HEK293T (cell line): ENCODE results near the gene KCNE4.
"Not testable (repeated sequence)": the region's sequence is repeated elsewhere in the genome, so short reads cannot be mapped to it uniquely, and the experiment has no call there.

Source experiments
- ARNT ChIP-seq: fragments of 450-650 bp; IDR thresholded peaks from 2 replicates; pipeline ENCODE4 v1.6.1; 2017; ENCODE audit warnings: mild to moderate bottlenecking
- BHLHE40 ChIP-seq: fragments of 450-650 bp; IDR thresholded peaks from 2 replicates; pipeline ENCODE4 v1.6.1; 2016; ENCODE audit warnings: mild to moderate bottlenecking, moderate library complexity, borderline replicate concordance
- ELF4 ChIP-seq: fragments of 450-650 bp; IDR thresholded peaks from 2 replicates; pipeline ENCODE4 v1.6.1; 2017; ENCODE audit warnings: antibody characterized with exemption
- FOXA1 ChIP-seq: fragments of 450-650 bp; IDR thresholded peaks from 2 replicates; pipeline ENCODE4 v1.6.1; 2016; ENCODE audit warnings: mild to moderate bottlenecking
- FOXK2 ChIP-seq: fragments of 450-650 bp; IDR thresholded peaks from 2 replicates; pipeline ENCODE4 v1.6.1; 2016; ENCODE audit warnings: mild to moderate bottlenecking
- FOXM1 ChIP-seq: fragments of 450-650 bp; IDR thresholded peaks from 2 replicates; pipeline ENCODE4 v1.6.1; 2017; ENCODE audit warnings: mild to moderate bottlenecking, borderline replicate concordance
- HDGF ChIP-seq: fragments of 450-650 bp; IDR thresholded peaks from 2 replicates; pipeline ENCODE4 v1.6.1; 2017; ENCODE audit warnings: antibody characterized with exemption, borderline replicate concordance
- LEF1 ChIP-seq: fragments of 450-650 bp; IDR thresholded peaks from 2 replicates; pipeline ENCODE4 v1.6.1; 2017; ENCODE audit warnings: mild to moderate bottlenecking, borderline replicate concordance
- NFRKB ChIP-seq: fragments of 450-650 bp; IDR thresholded peaks from 2 replicates; pipeline ENCODE4 v1.6.1; 2016; ENCODE audit warnings: mild to moderate bottlenecking, moderate library complexity
- SP1 ChIP-seq: fragments of 450-650 bp; IDR thresholded peaks from 2 replicates; pipeline ENCODE4 v1.6.1; 2017
- TARDBP ChIP-seq: fragments of 450-650 bp; IDR thresholded peaks from 2 replicates; pipeline ENCODE4 v1.6.1; 2016
- ZNF384 ChIP-seq: fragments of 450-650 bp; IDR thresholded peaks from 2 replicates; pipeline ENCODE4 v1.6.1; 2016
- TF ChIP-seq, protein P1 (sequence below): fragments of 450-650 bp; IDR thresholded peaks from 2 replicates; pipeline ENCODE4 v1.6.1; 2016

DNA sequence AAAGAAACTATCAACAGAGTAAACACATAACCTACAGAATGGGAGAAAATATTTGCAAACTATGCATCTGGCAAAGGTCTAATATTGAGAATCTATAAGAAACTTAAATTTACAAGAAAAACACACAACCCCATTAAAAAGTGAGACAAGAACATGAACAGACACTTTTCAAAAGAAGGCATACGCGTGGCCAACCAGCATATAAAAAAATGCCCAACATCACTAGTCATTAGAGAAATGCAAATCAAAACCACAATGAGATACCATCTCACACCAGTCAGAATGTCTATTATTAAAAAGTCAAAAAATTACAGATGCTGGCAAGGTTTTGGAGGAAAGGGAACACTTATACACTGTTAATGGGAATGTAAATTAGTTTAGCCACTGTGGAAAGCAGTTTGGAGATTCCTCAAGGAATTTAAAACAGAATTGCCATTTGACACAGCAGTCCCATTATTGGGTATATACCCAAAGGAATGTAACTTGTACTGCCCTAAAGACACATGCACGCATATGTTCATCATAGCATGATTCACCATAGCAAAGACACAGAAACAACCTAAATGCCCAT lies 28.9 kb downstream of the KCNE4 start:
- TF ChIP-seq ZNF384, FOXM1, SP1, BHLHE40, HDGF, TARDBP, FOXK2, LEF1, FOXA1, NFRKB, ARNT, ELF4: not testable (repeated sequence)
- TF ChIP-seq, protein P1, sequence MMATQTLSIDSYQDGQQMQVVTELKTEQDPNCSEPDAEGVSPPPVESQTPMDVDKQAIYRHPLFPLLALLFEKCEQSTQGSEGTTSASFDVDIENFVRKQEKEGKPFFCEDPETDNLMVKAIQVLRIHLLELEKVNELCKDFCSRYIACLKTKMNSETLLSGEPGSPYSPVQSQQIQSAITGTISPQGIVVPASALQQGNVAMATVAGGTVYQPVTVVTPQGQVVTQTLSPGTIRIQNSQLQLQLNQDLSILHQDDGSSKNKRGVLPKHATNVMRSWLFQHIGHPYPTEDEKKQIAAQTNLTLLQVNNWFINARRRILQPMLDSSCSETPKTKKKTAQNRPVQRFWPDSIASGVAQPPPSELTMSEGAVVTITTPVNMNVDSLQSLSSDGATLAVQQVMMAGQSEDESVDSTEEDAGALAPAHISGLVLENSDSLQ: not testable (repeated sequence)
